ENCODE data around the gene FEN1. TPM values are rescaled to one million over a fixed set of nuclear protein-coding genes. Genes with fewer than 3 reads are reported as not detected.

The FEN1 gene
- polyA plus RNA-seq, 3 donors: 3.5 to 6.4 (median 4.3) TPM

DNA sequence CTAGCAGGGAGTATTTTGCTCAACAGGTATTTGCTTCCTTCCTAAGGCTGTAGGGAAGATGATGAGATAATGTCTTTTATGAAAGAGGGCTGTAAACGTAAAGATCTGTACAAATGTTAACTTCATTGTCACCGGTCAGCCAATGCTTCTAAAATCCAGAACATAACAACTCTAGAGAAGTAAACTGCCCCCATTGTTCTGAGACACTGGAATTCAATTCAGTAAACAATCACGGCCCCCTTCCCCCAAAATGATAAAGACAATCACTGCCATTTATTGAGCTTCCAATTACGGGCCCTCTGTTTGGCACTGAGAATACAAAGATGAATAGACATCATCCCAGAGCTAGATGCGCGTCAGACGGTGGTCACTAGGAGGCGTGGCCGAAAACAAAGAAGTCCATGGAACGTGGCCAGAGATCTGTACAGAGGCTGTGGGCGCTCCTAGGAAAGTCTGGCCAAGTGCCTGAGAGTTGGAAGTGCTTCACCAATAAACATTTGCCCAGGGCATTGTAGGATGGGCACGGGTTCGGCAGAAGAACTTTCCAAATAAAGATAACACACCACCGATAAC is 888 bp upstream of the FEN1 start:
- peaks cover 0 to 2% (median 0%) of the 10 kb centered on the region in 7 donors for H3K9me3 Mint-ChIP-seq
- H3K27ac ChIP-seq (ENCODE audit: low read depth in 1 of 2, low read length in 2 of 2): peak overlapping the region; percentile 87 to 98
- peak overlapping the region; percentile 90 to 99 for H3K4me3 Mint-ChIP-seq
- H3K9me3 ChIP-seq (replicated peaks in 1 of 2; ENCODE audit: control insufficient read depth in 1 of 2, insufficient read depth in 1 of 2, low read length in 2 of 2): no peaks in the 10 kb centered on the region
- H3K27ac Mint-ChIP-seq: peak overlapping the region; percentile 99 to 100 (median 100)
- peaks cover 73% of the 10 kb centered on the region for H3K79me2 ChIP-seq (ENCODE audit: insufficient read depth, low read length)
- peak overlapping the region; percentile 87 for H2AFZ ChIP-seq (ENCODE audit: insufficient read depth, low read depth, low read length, poor library complexity, severe bottlenecking)
- TF ChIP-seq, protein P1, sequence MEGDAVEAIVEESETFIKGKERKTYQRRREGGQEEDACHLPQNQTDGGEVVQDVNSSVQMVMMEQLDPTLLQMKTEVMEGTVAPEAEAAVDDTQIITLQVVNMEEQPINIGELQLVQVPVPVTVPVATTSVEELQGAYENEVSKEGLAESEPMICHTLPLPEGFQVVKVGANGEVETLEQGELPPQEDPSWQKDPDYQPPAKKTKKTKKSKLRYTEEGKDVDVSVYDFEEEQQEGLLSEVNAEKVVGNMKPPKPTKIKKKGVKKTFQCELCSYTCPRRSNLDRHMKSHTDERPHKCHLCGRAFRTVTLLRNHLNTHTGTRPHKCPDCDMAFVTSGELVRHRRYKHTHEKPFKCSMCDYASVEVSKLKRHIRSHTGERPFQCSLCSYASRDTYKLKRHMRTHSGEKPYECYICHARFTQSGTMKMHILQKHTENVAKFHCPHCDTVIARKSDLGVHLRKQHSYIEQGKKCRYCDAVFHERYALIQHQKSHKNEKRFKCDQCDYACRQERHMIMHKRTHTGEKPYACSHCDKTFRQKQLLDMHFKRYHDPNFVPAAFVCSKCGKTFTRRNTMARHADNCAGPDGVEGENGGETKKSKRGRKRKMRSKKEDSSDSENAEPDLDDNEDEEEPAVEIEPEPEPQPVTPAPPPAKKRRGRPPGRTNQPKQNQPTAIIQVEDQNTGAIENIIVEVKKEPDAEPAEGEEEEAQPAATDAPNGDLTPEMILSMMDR (IDR thresholded peaks at IDR 0.05): no peak
- peak; percentile 69 to 78 (median 75) for DNase-seq
- H3K4me2 ChIP-seq (replicated peaks; ENCODE audit: extremely low read depth, low read length, poor library complexity, severe bottlenecking): peak overlapping the region; percentile 94
- H3K4me3 ChIP-seq (replicated peaks in 1 of 3; ENCODE audit: low read depth in 2 of 3, low read length in 3 of 3): peak overlapping the region; percentile 68 to 77 (median 73)
- 6% methylated on average over 13 of the region's 14 CpGs for WGBS (ENCODE audit: insufficient coverage)
- H3K27me3 Mint-ChIP-seq (ENCODE audit: low read depth in 3 of 3): no peaks in the 10 kb centered on the region
- peaks cover 36 to 43% of the 10 kb centered on the region in 2 donors for H3K36me3 Mint-ChIP-seq
- H3K27me3 ChIP-seq (ENCODE audit: control insufficient read depth in 2 of 2, insufficient read depth in 2 of 2, low read length in 2 of 2): no peaks in the 10 kb centered on the region
- peaks cover 21% of the 10 kb centered on the region for H3K4me1 Mint-ChIP-seq
- peaks cover 5% of the 10 kb centered on the region for H4K20me1 ChIP-seq (ENCODE audit: insufficient read depth, low read length)
- H3K9ac ChIP-seq (ENCODE audit: insufficient read depth, low read length, poor library complexity, severe bottlenecking): peak overlapping the region; percentile 88
- H3K4me1 ChIP-seq (ENCODE audit: control insufficient read depth in 1 of 2, insufficient read depth in 2 of 2, low read length in 2 of 2): peaks cover 16 to 26% of the 10 kb centered on the region in 2 donors
- intact Hi-C loops (cut with micrococcal nuclease): loop anchor here (2.0 to 5.0 kb wide), 2 partner anchors 25 to 330 kb away; partner anchors contain the start of genes FADS1 (in 1 of the 2) and INCENP (in 1 of the 2)
- H3K36me3 ChIP-seq (replicated peaks in 1 of 2; ENCODE audit: control insufficient read depth in 1 of 2, insufficient read depth in 2 of 2, low read length in 2 of 2): peaks cover 40 to 55% of the 10 kb centered on the region in 2 donors

DNA sequence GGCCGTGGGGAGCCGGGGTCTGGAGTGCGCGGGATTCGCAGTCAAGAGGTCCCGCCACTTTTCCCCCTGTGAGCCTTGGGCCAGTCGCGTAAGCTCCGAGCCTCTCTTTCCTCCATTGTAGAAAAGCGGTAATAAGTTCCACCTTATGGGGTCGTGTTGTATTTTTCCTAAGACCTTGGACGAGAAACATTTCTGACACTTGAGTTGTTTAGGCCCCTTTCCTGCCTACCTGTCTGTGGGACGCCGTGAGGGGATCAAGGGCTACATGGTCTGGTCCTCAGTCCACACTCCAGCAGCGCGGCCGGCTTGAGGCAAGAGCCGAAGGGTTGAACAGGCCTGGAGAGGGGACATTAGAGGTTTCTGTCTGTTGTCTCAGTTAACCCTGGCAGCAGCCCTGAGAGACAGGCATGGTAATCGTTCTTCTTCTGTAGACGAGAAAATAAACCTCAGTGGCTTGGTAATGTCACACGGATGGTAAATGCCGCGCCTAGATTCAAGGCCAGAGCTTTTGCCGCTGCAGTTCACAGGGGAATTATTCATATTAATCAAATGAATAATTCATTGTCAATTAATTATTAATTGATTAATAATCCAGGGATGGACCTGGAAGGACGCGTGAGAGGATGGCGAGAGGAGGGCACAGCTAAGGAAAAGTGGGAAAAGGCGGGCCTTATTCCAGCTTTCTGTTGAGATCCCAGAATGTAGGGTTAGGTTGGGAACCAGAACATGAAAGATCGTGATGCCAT is 545 bp downstream of the FEN1 start:
- peak overlapping the region; percentile 88 for H3K9ac ChIP-seq (ENCODE audit: insufficient read depth, low read length, poor library complexity, severe bottlenecking)
- H3K36me3 ChIP-seq (replicated peaks in 1 of 2; ENCODE audit: control insufficient read depth in 1 of 2, insufficient read depth in 2 of 2, low read length in 2 of 2): peaks cover 25 to 41% of the 10 kb centered on the region in 2 donors
- peak overlapping the region; percentile 87 to 98 for H3K27ac ChIP-seq (ENCODE audit: low read depth in 1 of 2, low read length in 2 of 2)
- H3K79me2 ChIP-seq (ENCODE audit: insufficient read depth, low read length): peaks cover 85% of the 10 kb centered on the region
- H2AFZ ChIP-seq (ENCODE audit: insufficient read depth, low read depth, low read length, poor library complexity, severe bottlenecking): peak overlapping the region; percentile 87
- H3K27me3 ChIP-seq (ENCODE audit: control insufficient read depth in 2 of 2, insufficient read depth in 2 of 2, low read length in 2 of 2): no peaks in the 10 kb centered on the region
- TF ChIP-seq, protein P1 (IDR thresholded peaks at IDR 0.05): no peak
- 10% methylated on average over 16 of the region's 29 CpGs for WGBS (ENCODE audit: insufficient coverage)
- Mint-ChIP-seq H3K9me3 (peaks cover 0 to under 1% (median 0%) of the 10 kb centered on the region in 7 donors), H3K4me1 (peaks cover 21% of the 10 kb centered on the region), H3K36me3 (peaks cover 26 to 32% of the 10 kb centered on the region in 2 donors), H3K4me3 (peak overlapping the region; percentile 90 to 99), H3K27ac (peak overlapping the region; percentile 84 to 100 (median 100)), H3K27me3 (ENCODE audit: low read depth in 3 of 3) (no peaks in the 10 kb centered on the region)
- peaks cover 16 to 26% of the 10 kb centered on the region in 2 donors for H3K4me1 ChIP-seq (ENCODE audit: control insufficient read depth in 1 of 2, insufficient read depth in 2 of 2, low read length in 2 of 2)
- no peak for DNase-seq
- H3K4me2 ChIP-seq (replicated peaks; ENCODE audit: extremely low read depth, low read length, poor library complexity, severe bottlenecking): peak overlapping the region; percentile 94
- no peaks in the 10 kb centered on the region for H3K9me3 ChIP-seq (replicated peaks in 1 of 2; ENCODE audit: control insufficient read depth in 1 of 2, insufficient read depth in 1 of 2, low read length in 2 of 2)
- H3K4me3 ChIP-seq (replicated peaks in 1 of 3; ENCODE audit: low read depth in 2 of 3, low read length in 3 of 3): peak overlapping the region; percentile 68 to 77 (median 73)
- H4K20me1 ChIP-seq (ENCODE audit: insufficient read depth, low read length): no peaks in the 10 kb centered on the region
- intact Hi-C loops (cut with micrococcal nuclease): loop anchor here (2.0 to 5.0 kb wide), 2 partner anchors 24 to 329 kb away; partner anchors contain the start of genes FADS1 (in 1 of the 2) and INCENP (in 1 of the 2)

Measured in CD14-positive monocyte (primary cell).